GM19035 (cell line): ENCODE results near the gene DUSP22.

Experiments
- ATAC-seq: cut with Tn5 transposase; IDR thresholded peaks from one replicate; pipeline ENCODE4 v1.9.1; 2021; ENCODE audit not compliant: unreplicated experiment

The DUSP22 gene

DNA sequence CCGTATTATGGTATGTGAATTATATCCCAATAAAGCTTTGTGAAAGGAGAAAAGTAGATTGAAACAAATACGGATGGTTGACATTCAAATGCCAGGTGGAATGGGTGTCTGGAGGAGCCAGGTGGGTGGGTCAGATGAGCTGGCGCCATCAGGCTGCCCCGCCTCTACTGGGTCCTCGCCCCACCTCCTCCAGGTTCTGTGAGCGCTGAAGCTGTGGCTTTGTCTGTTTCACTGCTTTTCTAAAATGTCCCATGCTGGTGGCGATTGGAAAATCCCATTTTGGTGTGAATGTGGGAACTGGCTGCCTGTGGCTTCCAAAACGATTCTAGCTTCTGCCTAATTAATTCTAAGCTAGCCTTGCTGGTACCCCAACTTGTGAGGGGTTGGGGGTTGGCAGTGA is 16.5 kb downstream of the DUSP22 start:
- no peak for ATAC-seq

DNA sequence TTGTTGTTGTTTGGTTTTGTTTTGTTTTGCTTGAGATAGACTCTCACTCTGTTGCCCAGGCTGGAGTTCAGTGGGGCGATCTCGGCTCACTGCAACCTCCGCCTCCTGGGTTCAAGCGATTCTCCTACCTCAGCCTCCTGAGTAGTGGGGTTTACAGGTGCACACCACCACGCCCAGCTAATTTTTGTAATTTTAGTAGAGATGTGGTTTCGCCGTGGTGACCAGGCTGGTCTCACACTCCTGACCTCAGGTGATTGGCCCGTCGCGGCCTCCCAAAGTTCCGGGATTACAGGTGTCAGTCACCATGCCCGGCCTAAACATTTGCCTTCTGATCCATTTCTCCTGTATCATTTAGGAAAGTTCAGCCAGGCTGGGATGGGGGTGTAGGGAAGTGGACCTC is 17.7 kb downstream of the DUSP22 start:
- no peak for ATAC-seq

DNA sequence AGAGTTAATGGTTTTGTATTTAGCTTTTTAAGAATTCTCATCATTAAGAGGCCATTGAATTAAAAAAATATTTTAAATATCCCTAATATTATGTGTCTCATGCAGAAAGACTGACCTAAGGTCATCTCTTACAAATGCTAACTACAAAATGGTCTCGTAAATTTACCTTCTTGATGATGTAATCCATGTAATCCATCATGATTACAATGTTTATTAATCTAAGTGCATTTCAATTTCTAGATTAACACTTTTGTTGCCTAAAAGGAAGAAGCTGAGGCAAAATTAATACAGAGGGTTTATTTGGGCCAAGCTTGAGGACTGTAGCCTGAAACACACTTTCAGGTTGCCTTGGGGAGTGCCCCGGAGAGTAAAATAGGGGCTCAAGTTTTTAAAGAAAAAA is 18.4 kb downstream of the DUSP22 start:
- ATAC-seq: no peak

DNA sequence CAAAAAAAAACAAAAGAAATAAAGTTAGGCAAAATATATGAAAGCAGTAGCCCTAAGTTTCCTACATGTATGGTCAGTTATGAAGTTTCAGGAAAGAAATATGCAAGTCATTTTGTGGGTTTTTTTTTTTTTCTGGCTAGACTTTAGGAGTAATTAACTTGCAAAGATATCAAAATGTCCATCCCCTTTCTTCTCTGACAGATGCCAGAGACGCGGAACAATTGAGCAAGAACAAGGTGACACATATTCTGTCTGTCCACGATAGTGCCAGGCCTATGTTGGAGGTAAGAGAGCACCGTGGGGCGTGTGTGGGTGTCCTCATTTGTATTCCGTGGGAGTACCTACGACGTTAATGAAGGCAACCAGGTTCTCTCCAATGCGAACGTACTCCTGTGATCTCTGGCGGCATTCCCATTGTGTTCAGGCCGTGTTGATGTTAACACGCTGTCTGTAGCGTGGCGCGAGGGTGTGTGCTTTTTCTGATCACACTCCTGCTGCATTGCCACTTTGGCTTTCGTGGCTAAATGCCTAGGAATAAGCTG is 19.5 kb downstream of the DUSP22 start:
- no peak for ATAC-seq

DNA sequence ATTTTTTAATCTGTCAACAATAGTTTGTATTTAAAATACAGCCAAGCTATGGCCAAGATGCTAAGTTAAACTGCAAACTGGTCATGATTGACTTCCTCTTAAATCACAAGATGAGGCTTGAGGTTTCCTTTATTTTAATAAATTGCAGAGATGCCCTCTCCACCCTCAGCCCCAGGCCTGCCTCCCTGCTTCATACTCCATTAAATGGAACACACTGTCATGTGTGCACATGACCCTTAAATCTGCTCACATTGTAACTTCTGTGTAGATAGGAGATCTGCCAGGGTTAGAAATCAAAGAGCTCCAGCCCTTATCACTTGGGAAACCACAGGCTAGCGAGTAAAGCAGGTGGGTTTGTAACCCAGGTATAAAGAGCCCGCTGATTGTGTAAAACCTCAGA is 20.8 kb downstream of the DUSP22 start:
- no peak for ATAC-seq

DNA sequence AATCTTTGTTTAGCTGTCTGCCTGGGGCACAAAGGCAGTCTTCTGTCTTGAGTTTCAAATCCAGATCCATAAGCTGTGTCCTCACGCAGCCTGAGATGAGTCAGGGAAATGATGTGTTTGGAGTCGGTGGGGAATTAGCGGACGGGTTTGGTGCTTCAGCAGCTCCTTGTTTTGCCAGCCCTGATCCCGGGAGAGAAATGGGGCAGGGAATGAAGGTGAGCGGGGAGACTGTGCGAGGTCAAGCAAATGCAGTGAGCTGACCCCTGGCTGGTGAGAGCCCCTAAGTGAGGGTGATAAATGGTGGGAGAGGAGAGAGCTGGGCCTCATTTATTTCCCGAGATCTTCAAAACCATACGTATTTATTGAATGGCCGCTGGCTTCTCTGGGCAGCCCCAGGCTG is 21.6 kb downstream of the DUSP22 start:
- no peak for ATAC-seq

DNA sequence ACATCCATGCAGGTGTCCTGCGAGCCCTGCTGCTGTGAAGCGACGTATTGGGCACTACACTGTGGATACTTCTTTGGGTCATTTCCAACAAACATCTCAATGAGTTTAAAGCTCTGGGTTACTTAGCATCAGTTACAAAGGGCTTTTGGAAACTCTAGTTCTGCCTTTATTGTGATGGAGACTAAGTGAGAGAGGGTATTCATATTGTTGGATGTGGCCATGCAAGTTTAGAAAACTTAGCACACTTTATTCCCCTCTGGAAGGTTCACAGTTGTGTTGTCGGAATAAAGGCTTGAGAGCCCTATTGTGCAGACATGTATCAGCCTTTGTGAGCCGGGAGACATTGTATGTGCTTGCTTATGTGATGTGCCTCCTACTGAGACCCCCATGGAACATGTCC is 22.1 kb downstream of the DUSP22 start:
- no peak for ATAC-seq

DNA sequence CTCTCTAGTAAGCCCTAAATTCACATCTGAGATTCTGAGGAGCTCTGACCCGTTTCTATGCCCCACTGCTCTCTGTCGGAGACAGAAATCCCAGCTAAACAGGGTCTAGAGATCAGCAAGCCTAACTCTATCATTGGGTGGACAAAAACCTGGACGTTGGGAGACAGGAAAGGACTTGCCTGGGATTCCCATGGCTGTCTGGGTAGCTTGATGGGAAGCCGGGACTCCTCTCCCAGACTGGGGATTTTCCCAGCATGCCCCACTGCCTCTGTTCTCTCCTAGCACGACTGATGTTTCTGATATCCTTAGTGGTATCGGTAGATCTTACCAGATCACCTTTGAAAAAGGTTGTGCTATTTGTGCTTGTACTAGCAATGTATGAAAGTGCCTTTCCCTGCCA is 22.9 kb downstream of the DUSP22 start:
- no peak for ATAC-seq

DNA sequence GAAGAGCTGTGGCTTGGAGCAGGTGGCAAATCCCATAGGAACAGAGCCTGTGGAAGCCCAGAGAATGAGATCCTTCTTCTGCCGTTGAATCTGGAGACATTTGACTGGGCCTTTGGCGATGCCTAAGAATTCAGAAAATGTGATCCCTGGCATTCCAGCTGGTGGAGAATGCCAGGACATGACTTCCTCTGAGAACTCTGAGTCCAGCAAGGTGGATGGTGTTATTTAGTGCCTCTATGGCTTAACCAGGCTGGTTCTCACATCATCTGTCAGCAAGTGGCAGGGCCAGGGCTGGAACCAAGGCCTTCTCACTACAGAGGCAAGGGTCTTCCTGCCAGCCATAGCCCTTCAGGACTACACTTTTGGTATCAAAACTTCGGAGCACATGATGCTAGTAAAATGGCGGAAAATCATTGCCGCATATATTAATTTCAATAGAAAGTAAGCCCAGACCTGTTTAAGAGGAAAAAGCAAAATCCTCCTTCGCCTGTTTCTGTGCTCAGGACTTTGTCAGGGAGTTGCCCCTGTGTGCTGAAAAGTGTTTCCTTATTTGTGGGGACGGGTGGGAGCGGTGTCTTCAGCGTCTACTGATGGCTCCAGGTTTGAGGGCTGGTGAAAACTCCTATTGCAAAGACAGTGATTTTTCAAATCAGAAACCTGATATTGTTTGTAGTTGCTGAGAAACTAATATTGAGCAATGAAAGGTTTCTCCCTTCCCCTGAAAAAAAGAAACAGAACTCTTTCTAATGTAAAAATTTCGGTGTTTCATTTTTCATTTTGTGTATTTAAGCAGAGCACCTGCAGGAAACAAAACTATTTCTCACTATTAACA is 23.9 kb downstream of the DUSP22 start:
- peak; percentile 25 for ATAC-seq

DNA sequence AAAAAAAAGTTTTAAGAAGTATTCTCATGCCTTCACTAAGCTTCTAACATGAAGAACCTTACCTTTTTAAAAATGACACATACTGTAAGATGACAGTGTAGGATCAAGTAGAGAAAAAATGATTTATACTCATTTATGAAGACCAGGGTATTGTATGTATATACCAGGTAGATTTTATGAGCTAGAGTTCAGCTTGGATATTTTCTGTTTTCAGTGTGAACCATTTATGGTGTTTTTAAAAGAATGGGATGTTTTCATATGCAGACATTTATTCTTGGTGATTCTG is 24.4 kb downstream of the DUSP22 start:
- no peak for ATAC-seq

DNA sequence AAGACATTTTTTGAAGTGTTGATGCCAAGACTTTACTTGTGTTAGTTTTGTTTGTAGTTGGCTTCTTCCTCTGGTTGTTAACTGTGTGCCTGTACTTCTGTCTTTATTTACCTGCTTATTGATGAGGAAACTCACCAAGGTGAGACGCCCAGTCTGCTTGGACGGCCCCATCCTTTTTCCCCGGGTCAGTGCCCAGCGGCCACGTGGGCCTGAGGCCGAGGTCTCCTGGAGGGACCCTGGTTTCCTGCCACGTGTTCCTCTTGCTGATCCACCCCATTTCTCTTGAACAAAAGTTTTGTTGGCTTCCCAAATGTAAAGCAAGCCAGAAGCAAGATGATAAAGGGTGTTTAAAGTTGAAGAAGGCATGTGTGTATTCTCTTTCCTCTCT is 24.8 kb downstream of the DUSP22 start:
- ATAC-seq: no peak

DNA sequence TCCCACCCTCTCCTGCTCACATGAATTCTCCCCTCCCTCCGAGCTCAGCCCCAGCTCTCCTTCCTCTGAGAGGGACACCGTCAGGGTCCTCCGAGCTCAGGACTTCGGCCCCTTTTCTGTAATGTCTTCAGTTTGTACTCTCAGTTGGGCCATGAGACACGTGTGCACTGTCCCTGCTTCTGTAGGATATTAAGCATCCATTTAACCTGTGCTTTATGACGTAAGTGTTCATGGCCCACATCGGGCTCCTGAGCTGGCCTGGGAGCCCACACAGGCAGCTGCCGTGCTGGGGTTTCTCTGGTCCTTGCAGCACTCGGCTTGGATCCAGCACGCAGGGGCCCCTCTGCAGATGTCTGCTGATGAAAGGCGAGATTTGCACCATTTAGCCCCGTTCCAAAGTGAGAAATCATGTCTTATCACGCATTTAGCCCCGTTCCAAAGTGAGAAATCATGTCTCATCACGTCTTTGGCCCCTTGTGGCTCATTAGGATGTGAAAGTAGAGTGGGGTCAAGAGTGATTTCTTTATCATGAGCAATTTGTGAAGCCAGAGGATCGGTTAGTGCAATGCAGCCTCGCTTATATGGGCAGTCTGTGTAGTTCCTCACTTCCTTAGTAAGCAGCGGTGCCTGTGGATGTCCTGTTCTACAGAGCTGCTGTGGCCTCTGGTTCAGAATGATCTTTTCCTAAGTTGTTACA is 25.3 kb downstream of the DUSP22 start:
- ATAC-seq: no peak

DNA sequence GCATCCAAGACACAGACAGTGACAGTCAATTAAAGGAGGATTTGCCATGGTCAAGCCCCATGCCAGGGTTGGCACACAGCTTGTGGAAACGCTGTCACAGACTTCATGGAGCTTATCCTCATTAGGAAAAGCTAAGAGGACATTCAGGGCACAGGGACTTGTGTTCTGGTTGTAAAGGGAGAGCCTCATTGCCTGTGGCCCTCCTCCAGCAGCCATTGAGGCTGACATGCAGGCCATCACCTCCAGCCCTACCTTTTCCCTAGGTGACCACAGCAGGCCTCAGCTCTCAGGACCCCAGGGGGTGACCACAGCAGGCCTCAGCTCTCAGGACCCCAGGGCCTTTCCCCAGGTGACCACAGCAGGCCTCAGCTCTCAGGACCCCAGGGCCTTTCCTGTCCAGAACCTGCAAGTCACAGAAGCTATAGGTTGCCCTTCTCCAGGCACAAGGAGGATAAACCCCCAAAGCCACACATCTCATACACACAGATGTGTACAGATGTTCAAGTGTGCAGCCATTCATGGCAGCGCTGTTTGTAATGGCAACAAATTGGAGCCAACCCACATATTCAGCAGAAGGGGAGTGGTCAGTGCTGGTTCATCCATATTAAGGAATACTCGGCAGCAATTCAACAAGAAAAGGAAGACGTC is 26.1 kb downstream of the DUSP22 start:
- no peak for ATAC-seq

DNA sequence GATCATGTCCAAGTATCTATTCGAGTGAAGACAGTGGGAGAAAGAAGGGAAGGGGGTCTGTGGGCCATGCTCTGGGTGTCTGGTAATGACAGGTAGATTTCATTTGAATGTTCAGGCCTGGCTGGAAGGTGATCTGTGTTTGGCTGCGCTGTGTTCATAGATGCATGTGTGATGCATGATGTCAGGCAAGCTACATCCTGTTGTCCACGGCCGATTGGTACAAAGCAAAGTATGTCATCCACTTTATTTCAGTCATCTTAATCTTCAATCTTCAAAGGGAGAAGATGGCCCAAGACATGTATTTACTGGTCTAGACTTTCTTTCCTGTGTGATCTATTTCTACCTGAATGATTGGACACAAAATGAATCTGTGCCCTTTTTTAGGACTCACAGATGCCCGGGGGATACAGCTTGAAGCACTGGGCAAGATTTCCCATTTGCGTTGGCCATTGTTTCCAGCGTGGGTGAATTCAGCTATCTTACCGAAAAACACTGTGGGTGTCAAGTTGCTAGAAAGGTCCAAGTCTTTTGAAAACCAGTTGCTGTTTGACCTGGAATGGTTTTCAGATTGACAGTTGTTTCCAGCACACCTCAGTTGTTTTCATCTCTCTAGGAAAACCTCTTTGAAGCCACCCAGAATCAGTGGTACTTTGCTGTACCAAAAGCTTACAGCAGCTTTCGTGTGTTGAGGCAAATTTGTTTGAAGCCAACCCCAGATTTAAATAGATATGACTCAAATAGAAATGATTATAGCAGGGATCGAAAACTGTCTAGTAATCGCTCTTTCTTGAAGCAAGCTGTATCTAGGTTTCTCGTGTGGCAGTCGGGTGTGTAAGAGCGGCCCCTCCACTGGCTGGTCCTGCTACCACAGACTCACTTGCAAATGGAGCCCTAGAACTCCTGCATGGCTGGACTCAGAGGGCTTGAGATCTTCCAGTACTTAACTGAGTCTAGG is 27.2 kb downstream of the DUSP22 start:
- peak; percentile 50 for ATAC-seq

DNA sequence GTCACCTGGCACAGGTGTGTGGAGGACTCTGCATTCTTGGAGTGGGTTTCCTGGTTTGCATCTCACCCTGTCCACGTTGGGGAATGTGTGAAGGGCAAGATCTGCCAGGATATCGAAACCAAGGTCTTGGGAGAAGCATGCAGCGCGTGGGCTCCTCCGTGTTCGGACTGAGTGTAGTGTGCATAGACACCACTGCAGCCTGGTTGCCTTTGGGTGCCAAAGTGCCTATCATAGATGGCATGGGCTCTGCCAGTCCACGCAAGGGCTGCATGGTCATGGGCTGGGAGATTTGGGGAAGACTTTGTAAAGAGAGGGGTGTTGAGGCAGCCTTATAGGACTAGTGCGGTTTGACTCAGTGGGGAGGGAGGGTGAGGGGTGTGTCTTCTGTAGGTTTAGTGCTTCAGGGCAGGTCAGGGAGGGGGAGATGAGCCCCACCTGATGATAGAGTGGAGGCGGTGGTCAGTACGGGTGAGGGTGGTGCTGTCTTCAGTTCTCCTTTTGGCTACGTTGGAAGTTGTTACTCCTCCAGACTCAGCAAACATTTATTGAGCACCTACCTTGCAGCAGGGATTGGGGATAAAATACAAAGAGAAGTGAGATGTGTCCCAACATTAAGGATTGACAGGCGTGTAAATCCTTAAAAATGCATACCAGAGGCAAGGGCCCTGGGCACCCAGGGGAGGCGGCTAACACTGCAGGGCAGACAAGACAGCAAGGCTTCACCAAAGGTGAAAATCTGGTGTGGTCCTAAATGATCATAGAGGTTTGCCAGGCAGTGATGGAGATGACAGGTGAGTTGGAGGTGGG is 28.3 kb downstream of the DUSP22 start:
- no peak for ATAC-seq

DNA sequence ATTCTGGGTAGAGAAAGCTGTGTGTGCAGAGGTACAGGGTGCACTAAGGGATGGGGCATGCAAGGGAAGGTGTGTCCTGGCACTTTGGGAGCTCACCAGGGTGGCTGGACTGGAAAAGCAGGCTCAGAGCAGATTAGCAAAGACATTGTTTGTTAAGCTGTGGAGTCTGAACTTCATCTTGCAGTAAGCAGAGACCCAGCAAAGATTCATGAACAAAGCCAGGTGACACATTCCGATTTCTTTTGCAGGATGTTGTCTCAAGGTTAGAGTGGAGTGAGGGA is 28.8 kb downstream of the DUSP22 start:
- ATAC-seq: no peak

DNA sequence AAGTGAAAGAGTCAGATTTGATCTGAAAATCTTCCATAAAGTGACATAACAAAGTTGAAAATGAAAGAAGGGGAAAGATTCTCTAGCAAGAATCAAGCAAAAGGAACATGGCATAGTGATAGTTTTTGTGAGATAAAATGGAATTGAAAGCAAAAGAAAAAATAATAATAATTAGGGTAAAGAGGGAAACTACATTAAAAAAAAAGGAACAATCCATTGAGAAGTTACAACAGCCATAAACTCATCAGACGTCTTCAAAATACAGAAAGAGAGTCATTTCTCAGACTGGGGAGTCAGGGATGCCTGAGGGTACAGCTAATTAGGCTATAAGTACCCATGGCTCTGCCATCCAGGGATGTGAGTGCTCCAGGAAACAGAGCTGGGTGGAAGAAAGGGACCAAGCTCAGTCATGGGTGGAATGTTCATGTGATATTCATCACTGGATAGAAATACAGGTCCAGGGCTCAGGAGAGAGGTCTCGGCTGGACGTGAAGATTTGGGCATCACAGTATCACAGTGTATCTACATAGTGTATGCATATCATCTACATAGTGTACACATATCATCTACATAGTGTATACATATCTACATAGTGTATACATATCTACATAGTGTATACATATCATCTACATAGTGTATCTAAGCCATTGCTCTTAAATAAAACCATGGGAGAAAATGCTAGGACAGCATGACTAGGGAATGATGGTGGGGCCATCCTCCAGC is 29.4 kb downstream of the DUSP22 start:
- no peak for ATAC-seq

DNA sequence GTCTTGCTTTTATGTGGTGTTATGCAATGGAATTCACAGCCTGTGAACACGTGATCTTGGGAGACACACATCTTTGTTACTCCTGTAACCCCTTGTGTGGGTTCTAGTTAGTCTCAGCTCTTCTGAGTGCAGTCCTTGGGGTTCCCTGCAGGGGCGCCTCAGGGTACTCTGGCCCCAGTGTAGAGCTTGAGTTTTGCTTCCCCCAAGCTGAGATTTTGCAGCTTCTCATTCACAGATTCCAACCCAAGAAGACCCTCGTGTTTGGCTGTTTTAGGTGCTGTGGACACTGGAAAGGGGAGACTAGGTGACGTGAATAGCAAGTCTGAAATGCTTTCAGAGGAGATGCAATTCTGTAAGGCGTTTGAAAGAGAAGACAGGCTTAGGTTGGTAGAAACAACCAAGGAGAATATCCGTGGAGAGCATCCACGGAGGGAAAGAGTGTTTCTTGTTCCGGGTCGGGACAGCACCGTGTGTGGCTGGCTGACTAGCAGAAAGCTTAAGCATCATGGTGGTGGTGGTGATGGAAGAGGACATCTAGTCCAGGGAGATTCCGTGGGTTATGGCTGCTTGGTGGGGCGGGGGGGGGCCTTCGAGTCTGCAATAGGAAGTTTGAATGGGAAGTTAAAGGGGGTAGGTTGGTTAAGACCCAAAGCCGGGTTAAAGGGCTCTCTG is 30.1 kb downstream of the DUSP22 start:
- ATAC-seq: no peak
